Spleen (tissue), 11 donors: ENCODE data around the gene CRACDL. TPM values are rescaled to one million over a fixed set of nuclear protein-coding genes. Genes with fewer than 3 reads are reported as not detected.
A peak's percentile ranks its signal among the peaks of the same experiment; 100 is the strongest.
"Not testable (repeated sequence)": the region's sequence is repeated elsewhere in the genome, so short reads cannot be mapped to it uniquely, and the experiment has no call there.

ENCODE experiments used
- DNase-seq: peaks from one replicate; pipeline ENCODE4 v3.0.0-alpha.2; 2020
- H3K27ac ChIP-seq, 8 donors: fragments of 200-600 bp; sonication (generic) in 7 of 8; 1 replicate in 4 of 8; 2 replicates in 4 of 8; pipeline versions ENCODE4 v1.5.0 to v1.8.0; 2016 to 2021; ENCODE audit warnings: inconsistent platforms in 4 of 8, mild to moderate bottlenecking in 4 of 8, moderate library complexity in 1 of 8
- H3K27me3 ChIP-seq, 7 donors: fragments of 200-600 bp; sonication (generic) in 6 of 7; replicated peaks in 1 of 7; 1 replicate in 4 of 7; 2 replicates in 3 of 7; pipeline versions ENCODE4 v1.5.0 to v1.8.0; 2016 to 2021; ENCODE audit warnings: inconsistent platforms in 3 of 7, mild to moderate bottlenecking in 1 of 7
- H3K36me3 ChIP-seq, 6 donors: fragments of 200-600 bp; sonication (generic) in 5 of 6; 1 replicate in 4 of 6; 2 replicates in 2 of 6; pipeline versions ENCODE4 v1.5.0 to v1.8.0; 2016 to 2021; ENCODE audit warnings: inconsistent platforms in 2 of 6
- H3K4me1 ChIP-seq, 6 donors: fragments of 200-600 bp; sonication (generic) in 5 of 6; 1 replicate in 3 of 6; 2 replicates in 3 of 6; pipeline versions ENCODE4 v1.5.0 to v1.8.0; 2016 to 2021; ENCODE audit warnings: inconsistent platforms in 3 of 6
- H3K4me3 ChIP-seq, 8 donors: fragments of 200-600 bp; sonication (generic) in 7 of 8; 1 replicate in 4 of 8; 2 replicates in 4 of 8; pipeline versions ENCODE4 v1.5.0 to v1.8.0; 2016 to 2021; ENCODE audit warnings: inconsistent platforms in 4 of 8, mild to moderate bottlenecking in 4 of 8, moderate library complexity in 2 of 8
- H3K9me3 ChIP-seq, 8 donors: fragments of 200-600 bp; sonication (generic) in 7 of 8; 1 replicate in 4 of 8; 2 replicates in 4 of 8; pipeline versions ENCODE4 v1.5.0 to v1.8.0; 2016 to 2021; ENCODE audit warnings: inconsistent platforms in 4 of 8
- POLR2A ChIP-seq, 3 donors: fragments of 450-650 bp; IDR thresholded peaks; one replicate each; pipeline ENCODE4 v1.5.1; 2017; ENCODE audit warnings: antibody characterized with exemption in 3 of 3, mild to moderate bottlenecking in 1 of 3
- POLR2AphosphoS5 ChIP-seq, 3 donors: sonication (generic); formaldehyde crosslinking; IDR thresholded peaks; one replicate each; pipeline ENCODE4 v1.5.1; 2017; ENCODE audit warnings: antibody characterized with exemption in 3 of 3
- WGBS, 5 donors: extraction: QIAGEN DNeasy Blood & Tissue Kit in 3 of 5; methylation state at CpG; one replicate each; pipeline versions ENCODE4 v1.1.5 to v1.1.7; 2013 to 2018; 5-methylcytosine and 5-hydroxymethylcytosine counted together
- intact Hi-C: fragments of 100-400 bp; cut with DNase I; formaldehyde crosslinking; loops from one replicate; pipeline ENCODE4 v1.15.0; 2023; ENCODE audit warnings: low total_unique reads
- polyA plus RNA-seq, 3 donors: library from polyadenylated mRNA; stranded (reverse); fragments of 200-250 nt; gene quantifications; one replicate each; pipeline ENCODE4 v1.2.1, GENCODE V29; 2013
- total RNA-seq, 7 donors: library from RNA; depleted of rRNA in 3 of 7; stranded (reverse); fragments of >200 nt in 3 of 7; fragmentation: NEBNext Ultra II Directional in 4 of 7; extraction: Animal tissue kit (Norgen Biotek cat#: 25700) in 4 of 7; gene quantifications; one replicate each; pipeline versions ENCODE4 v1.1.0 to v1.2.1, GENCODE V29; 2016 to 2021
- TF ChIP-seq, protein P1 (sequence below), 11 experiments: fragments of 200-600 bp in 7 of 11; fragments of 450-650 bp in 4 of 11; sonication (generic) in 4 of 11; IDR thresholded peaks in 8 of 11; conservative IDR thresholded peaks in 3 of 11; 1 replicate in 7 of 11; 2 replicates in 4 of 11; pipeline versions ENCODE4 v1.4.0 to v1.8.0; 2016 to 2021; ENCODE audit warnings: antibody characterized with exemption in 11 of 11, inconsistent platforms in 4 of 11, mild to moderate bottlenecking in 1 of 11
- donor health status: healthy with polysubstance abuse.
- donor health status: DM: no; HTN: no; CAD: no; lungs with moderate emphysema.
- donor health status: DM: no; HTN: no; CAD: no.
- donor health status: Bipolar disorder and iron deficiency.
- donor health status: healthy.
- donor health status: DM: no; HTN: no; CAD: no.
- donor health status: DM: yes; HTN: yes; CAD: no.

CRACDL gene
- total and polyA plus RNA-seq, 10 donors, result 0.52 to 5.1 (median 1.4) TPM

DNA sequence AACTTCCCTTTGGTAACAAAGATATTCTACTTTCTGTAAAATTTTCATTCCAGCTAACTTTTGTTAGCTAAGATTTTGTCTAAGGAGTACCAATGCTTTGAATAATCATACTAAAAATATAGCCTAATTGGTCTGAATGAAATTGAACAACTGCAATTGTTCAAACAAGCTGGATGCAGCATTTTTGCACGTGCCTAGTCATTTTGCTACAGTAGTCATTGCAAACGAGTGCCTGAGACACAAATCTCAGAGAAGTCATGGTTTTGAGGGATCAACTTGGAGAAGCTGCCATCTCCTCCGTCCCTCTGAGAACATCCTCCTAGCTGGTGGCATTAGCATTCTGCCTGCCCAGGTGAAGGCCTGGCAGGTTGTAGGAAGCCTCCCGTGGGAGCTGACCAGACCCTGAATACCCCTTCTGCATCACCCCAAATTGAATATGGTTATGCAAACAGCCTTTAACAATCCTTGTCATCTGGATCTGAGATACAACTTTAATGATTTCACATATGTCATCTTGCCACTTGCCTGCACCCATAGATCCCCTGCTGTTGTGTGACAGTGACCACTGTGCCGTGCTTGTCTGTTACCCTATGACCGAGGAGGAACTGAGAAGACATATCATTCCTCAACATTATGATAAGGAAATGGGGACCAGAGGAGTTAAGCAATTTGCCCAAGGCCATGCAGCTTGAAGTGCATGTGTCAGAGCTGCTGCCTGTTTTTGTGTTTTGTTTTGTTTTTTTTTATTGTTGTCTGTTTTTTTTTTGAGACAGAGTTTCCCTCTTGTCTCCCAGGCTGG lies 176.0 kb downstream of the CRACDL start:
- 31 to 49% (median 44%) methylated on average over 6 of the region's 6 CpGs for WGBS, 5 donors
- intact Hi-C loops, result no loop called here
- H3K27ac ChIP-seq, result peak overlapping the region; percentile 32 to 84 (median 70)

DNA sequence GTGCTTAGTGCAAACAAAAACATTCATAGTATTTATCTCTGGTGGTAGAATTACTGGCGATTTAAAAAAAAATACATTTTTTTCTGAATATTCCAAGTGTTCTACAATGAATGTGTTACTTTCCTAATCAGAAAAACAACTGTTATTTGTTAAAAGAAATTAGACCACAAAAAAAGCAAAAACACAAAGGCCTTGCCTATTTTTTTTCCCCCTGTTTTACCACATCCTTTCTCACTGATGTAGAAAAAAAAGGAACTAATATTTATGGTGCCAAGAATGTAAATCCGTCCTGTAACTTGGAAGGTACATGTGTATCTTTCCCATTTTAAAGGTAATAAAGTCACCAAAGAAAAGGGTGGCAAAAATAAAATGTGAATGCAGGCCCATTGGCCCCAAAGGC lies 176.7 kb downstream of the CRACDL start:
- intact Hi-C loops, result no loop called here
- 18 to 37% (median 24%) methylated on average over 2 of the region's 2 CpGs for WGBS, 5 donors
- Histone ChIP-seq H3K4me1 (peaks cover 26 to 79% (median 54%) of the 10 kb centered on the region in 6 donors), H3K27ac (peak overlapping the region in 7 of 8 donors; percentile 51 to 84 (median 71)), H3K36me3 (no peaks in the 10 kb centered on the region), H3K27me3 (no peaks in the 10 kb centered on the region), H3K4me3 (no peak overlapping the region), H3K9me3 (no peaks in the 10 kb centered on the region)
- no peak for DNase-seq
- TF ChIP-seq POLR2AphosphoS5 (IDR thresholded peaks at IDR 0.05) (no peak), POLR2A (IDR thresholded peaks at IDR 0.05) (no peak)
- TF ChIP-seq, protein P1, sequence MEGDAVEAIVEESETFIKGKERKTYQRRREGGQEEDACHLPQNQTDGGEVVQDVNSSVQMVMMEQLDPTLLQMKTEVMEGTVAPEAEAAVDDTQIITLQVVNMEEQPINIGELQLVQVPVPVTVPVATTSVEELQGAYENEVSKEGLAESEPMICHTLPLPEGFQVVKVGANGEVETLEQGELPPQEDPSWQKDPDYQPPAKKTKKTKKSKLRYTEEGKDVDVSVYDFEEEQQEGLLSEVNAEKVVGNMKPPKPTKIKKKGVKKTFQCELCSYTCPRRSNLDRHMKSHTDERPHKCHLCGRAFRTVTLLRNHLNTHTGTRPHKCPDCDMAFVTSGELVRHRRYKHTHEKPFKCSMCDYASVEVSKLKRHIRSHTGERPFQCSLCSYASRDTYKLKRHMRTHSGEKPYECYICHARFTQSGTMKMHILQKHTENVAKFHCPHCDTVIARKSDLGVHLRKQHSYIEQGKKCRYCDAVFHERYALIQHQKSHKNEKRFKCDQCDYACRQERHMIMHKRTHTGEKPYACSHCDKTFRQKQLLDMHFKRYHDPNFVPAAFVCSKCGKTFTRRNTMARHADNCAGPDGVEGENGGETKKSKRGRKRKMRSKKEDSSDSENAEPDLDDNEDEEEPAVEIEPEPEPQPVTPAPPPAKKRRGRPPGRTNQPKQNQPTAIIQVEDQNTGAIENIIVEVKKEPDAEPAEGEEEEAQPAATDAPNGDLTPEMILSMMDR (IDR thresholded peaks at IDR 0.05 in 8 of 11, conservative IDR thresholded peaks at IDR 0.05 in 3 of 11), result no peak

More for the DNA sequence above, 176.0 kb downstream of the CRACDL start:
- DNase-seq, result peak; percentile 59
- Histone ChIP-seq H3K4me3 (no peak overlapping the region), H3K36me3 (no peaks in the 10 kb centered on the region), H3K9me3 (no peaks in the 10 kb centered on the region), H3K27me3 (no peaks in the 10 kb centered on the region), H3K4me1 (peaks cover 26 to 86% (median 61%) of the 10 kb centered on the region in 6 donors)
- TF ChIP-seq, protein P1 (IDR thresholded peaks at IDR 0.05 in 8 of 11, conservative IDR thresholded peaks at IDR 0.05 in 3 of 11), result no peak
- TF ChIP-seq POLR2AphosphoS5 (IDR thresholded peaks at IDR 0.05) (peak in 1 of 3 donors; percentile 10), POLR2A (IDR thresholded peaks at IDR 0.05) (no peak)

DNA sequence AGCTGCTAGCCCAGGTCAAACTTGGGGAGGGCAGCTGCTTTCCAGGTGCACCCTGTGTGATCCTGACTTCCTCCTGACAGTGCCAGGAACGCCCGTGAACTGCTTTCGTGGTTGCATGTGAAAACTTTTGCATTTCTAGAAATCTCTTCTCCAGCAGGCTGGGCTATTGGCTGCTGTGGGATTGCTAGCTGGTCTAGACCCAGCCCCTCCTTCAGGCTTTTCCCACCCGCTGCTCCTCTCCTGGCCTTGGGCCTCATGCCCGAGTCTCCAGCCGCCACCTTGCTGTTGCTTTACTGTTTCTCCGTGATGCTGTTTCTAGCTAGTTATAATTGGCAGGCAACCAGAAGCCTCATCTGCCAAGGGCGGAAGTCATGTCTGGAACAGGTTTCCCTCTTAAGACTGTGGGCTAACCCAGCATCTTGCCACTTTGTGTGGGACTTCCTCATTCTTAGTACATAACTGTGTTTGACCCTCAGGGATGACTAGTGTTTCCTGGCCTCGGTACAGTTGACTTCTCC lies 178.1 kb downstream of the CRACDL start:
- DNase-seq, result peak; percentile 82
- no peaks in the 10 kb centered on the region for H3K27me3 ChIP-seq
- no peaks in the 10 kb centered on the region for H3K9me3 ChIP-seq
- H3K36me3 ChIP-seq, result no peaks in the 10 kb centered on the region
- H3K4me1 ChIP-seq, result peaks cover 26 to 73% (median 44%) of the 10 kb centered on the region in 6 donors
- H3K4me3 ChIP-seq, result peak overlapping the region in 4 of 8 donors; percentile 1 to 53 (median 12)
- intact Hi-C loops, result no loop called here
- peak; percentile 40 to 88 (median 48) for TF ChIP-seq POLR2AphosphoS5 (IDR thresholded peaks at IDR 0.05)
- TF ChIP-seq, protein P1 (IDR thresholded peaks at IDR 0.05 in 8 of 11, conservative IDR thresholded peaks at IDR 0.05 in 3 of 11), result no peak
- H3K27ac ChIP-seq, result peak overlapping the region; percentile 52 to 84 (median 70)
- 5 to 21% (median 8%) methylated on average over 9 of the region's 9 CpGs for WGBS, 5 donors

DNA sequence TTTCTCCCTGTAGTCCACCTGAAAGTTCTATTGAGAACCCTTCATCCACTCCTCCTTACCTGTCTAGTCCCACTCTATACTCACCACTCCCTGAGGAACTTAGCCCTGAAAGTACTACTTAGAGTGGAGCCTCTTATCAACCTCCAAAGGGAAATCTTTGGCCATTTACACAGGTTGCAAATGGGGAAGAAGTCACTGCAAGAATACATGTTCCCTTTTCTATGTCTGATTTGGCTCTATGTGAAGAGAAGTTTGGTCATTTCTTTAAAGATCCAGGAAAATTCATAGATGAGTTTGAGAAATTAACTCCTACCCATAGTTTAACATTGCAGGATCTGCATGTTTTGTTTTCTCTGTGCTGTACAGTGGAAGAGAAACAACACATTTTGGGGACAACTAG lies 182.2 kb downstream of the CRACDL start:
- Histone ChIP-seq H3K27ac (no peak overlapping the region), H3K36me3 (no peaks in the 10 kb centered on the region), H3K27me3 (no peaks in the 10 kb centered on the region), H3K9me3 (no peaks in the 10 kb centered on the region), H3K4me3 (no peak overlapping the region), H3K4me1 (peaks cover 7 to 39% (median 23%) of the 10 kb centered on the region in 6 donors)
- DNase-seq, result no peak
- intact Hi-C loops, result no loop called here
- TF ChIP-seq, protein P1 (IDR thresholded peaks at IDR 0.05 in 8 of 11, conservative IDR thresholded peaks at IDR 0.05 in 3 of 11), result no peak
- no peak for TF ChIP-seq POLR2AphosphoS5 (IDR thresholded peaks at IDR 0.05)
- no peak for TF ChIP-seq POLR2A (IDR thresholded peaks at IDR 0.05)

DNA sequence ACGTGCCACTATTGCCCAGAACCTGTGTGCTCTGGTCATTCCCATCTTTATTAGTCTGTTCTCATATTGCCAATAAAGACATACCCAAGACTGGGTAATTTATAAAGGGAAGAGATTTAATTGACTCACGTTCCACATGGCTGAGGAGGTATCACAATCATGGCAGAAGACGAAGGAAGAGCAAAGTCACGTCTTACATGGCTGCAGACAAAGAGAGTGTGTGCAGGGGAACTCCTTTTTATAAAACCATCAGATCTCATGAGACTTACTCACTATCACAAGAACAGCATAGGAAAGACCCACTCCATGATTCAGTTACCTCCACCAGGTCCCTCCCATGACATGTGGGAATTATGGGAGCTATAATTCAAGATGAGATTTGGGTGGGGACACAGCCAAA lies 183.3 kb downstream of the CRACDL start:
- H3K4me3 ChIP-seq, H3K36me3 ChIP-seq, H3K27ac ChIP-seq, H3K9me3 ChIP-seq, DNase-seq, H3K27me3 ChIP-seq, intact Hi-C loops: not testable (repeated sequence)
- H3K4me1 ChIP-seq, result peaks cover 0 to 39% (median 17%) of the 10 kb centered on the region in 6 donors
- 83 to 92% (median 88%) methylated on average over 4 of the region's 4 CpGs for WGBS, 5 donors
